HG02678 (cell line): ENCODE data around the gene ENGASE.
"Not testable (repeated sequence)": the region's sequence is repeated elsewhere in the genome, so short reads cannot be mapped to it uniquely, and the experiment has no call there.

Source experiments
- ATAC-seq: cut with Tn5 transposase; IDR thresholded peaks from one replicate; pipeline ENCODE4 v1.9.1; 2021; ENCODE audit warnings: mild to moderate bottlenecking, moderate library complexity; ENCODE audit not compliant: unreplicated experiment

The ENGASE gene

DNA sequence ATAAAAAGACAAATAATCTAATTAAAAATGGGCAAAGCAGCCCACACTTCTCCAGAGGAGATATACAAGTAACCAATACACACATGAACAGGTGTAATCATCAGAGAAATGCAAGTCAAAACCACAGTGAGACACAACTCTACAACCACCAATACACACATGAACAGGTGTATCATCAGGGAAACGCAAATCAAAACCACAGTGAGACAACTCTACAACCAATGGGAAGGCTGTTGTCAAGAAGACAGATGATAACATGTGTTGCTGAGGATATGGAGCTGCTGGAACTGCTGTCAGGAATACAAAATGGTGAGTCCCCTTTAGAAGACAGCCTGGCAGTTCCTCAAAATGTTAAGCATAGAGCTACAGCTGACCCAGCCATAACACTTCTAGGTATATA is 22.5 kb upstream of the ENGASE start:
- ATAC-seq = no peak

DNA sequence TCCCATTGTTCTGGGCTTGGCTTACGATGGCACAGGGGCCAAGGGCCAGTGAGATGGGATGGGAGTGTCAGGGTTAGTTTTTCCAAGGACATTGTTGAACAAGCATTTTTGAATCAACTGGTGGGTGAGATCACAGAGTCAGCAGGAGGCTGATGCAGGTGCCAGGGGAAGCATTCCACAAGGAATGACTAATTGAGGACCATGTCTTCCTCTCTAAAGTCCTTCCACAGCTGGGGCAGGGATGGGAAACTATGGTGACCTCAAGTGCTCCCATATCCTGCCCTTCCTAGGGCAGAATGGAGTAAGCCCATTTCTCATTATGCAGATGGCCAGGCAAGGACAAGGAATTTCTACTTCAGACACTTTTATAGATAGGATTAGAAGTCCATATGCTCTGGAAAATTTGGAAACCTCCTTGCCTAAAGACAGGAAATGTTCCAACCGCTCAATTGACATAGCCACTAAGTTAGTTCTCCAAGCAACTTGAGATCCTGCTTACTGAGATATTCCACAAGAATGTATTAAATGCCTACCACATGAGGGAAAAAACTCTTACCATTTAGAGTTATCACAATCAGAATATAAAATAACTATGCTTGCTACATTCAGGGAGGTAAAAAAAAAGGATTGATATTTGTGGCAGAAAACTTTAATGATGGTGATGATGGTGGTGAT is 21.2 kb upstream of the ENGASE start:
- ATAC-seq = no peak

DNA sequence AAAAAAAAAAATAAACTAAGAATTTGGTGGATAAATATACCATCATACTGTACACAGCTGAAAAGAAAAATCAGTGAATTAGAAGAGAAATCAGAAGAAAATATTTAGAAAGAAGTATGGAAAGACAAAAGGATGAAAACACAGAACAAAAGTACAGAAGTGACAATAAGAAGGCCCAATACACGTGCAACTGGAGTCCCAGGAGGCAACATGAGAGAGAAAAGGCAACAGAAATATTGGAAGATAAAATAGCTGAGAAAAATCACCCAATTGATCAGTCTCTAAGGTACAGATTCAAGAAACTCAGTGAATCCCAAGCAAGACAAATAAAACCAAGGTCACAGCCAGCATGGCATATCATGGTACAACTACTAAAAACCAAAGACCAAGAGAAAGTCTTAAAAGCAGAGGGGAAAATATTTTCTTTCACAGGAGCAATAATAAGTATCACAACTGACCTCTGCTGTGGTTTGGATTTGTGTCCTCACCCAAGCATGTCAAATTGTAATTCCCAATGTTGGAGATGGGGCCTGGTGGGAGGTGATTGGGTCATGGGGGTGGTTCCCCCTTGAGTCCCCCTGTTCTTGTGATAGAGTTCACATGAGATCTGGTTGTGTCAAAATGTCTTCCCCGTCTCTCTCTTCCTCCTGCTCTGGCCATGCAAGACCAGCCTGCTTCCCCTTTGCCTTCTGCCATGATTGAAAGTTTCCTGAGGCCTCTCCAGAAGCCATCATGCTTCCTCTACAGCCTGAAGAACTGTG is 20.2 kb upstream of the ENGASE start:
- no peak for ATAC-seq

DNA sequence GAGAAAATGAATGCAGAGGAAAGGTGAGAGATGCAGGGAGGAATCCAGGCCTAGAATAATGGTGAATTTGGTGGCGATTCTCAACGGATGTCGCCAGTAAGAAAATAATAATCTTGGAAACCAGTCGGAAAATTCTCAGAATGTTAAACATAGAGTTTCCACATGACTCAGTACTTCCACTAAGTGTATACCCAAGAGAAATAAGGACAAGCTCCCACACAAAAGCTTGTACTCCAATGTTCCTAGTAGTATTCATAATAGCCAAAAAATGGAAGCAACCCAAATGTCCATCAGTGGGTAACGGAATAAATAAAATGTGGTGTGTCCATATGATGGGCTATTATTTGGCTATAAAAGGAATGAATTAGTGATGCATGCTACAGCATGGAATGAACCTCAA is 19.4 kb upstream of the ENGASE start:
- no peak for ATAC-seq

DNA sequence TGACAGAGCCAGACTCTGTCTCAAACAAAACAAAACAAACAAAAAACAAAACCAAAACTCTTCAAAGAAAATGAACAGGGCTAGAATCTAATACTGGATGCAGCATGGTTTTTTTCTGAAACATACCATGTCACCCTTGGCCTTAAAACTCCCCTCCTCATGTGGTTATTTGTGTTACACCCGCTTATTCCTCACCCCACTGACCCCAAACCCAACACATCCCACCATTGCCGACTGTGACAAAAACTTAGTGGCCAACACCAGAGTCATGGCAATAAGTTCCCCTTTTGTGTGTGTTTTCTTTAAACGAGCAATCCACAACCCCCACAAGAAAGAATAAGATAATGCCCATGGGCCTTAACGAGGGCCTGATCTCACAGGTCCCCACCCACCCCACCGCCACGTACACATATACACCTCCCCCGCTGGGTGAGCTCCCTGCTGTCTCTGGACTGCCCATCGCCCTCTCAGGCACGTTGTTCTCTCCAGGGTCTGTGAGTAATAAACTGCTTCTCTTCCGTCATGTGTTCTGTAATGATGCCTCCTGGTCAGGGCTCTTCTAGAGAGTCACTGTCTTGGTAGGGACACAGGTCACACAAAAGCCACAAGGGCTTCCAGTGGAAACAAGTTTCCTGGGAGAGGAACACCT is 16.8 kb upstream of the ENGASE start:
- ATAC-seq = no peak

DNA sequence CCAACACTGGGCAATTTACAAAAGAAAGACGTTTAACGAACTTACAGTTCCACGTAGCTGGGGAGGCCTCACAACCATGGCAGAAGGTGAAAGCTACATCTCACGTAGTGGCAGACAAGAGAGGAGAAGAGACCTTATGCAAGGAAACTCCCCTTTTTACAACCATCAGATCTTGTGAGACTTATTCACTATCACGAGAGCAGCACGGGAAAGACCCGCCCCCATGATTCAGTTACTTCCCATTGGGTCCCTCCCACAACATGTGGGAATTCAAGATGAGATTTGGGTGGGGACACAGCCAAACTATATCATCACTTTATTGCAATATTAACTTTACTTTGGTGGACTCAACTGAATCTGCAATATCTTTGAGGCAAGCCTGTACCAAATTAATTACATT is 11.9 kb upstream of the ENGASE start:
- no peak for ATAC-seq

DNA sequence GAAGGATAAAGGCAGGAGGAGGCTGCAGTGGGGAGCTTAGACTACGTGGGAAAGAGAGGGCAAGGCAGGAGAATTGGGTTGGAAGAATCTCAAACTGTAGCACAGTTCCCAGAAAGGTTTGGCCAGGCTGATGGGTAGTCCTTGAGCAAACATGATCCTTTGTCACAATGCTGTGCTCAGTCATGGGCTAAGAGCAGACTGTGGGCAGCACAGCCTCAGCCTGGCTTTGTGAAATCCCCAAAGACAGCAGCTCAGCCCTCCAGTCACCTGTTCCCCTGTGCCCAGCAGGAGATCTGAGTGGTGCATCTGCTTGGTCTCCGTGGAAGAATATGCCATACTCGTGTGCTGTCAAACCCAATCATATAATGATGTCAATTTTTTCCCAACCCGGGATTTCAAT is 10.6 kb upstream of the ENGASE start:
- ATAC-seq = no peak

DNA sequence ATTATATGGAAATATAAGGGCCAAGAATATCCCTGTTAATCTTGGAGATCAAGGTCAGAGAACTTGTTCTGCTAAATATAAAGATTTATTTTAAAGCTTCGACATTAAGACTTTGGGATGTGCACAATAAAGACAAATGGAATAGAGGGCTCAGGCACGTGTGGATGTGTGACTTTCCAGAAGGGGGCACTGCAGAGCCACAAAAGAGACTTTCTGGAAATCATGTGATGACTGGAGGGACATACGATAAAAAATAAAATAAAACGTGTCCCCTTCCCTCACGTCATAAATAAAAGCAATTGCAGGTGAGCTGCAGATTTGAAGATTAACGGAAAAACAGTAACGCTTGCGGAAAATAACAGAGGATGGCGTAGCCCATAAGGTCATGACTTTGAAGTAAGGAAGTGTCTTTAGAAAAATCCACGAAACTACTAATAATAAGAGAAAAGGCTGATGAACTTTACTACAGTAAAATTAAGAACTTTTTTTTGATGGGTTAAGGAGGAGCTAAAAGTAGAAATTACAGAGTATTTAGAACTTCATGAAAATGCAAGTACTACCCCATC is 9.4 kb upstream of the ENGASE start:
- ATAC-seq = no peak

DNA sequence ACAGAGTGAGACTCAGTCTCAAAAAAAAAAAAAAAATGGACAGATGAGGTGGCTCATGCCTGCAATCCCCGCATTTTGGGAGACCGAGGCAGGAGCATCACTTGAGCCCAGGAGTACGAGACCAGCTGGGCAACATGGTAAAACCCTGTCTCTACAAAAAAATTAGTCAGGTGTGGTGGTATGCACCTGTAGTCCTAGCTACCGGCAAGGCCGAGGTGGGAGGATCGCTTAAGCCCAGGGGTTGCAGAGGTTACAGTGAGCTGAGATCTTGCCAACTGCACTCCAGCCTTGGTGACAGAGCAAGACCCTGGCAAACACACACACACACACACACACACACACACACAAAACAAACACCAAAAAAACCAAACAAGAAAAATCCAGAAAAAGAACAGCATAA is 7.7 kb upstream of the ENGASE start:
- no peak for ATAC-seq

DNA sequence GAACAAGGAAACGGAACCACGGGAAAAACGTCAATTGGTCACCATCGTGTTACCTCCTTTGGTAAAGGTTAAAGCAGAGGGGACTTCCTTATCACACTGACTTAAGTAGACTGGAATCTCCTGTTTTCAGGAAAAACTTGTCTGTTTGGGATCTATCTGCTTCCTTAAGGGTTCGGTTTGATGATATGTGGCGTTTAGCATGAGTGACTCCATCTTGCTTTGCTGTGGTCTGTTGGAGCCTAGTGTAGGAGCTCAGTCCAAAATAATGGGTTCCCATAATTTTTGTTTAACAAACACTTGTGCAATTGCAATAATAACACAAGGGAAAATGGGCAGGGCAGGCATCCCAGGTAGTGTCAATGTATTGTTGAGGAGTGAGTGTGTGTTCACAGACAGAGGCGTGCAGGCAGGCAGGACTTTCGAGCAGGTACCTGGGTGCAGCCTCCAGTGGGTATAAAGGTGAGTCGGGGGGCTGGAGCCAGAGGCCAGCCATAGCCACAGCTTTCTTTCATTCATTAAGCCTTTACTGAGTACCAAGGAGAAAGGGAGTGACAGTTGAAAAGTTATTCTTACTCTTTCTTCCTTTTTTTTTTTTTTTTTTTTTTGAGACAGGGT is 4.3 kb upstream of the ENGASE start:
- no peak for ATAC-seq

DNA sequence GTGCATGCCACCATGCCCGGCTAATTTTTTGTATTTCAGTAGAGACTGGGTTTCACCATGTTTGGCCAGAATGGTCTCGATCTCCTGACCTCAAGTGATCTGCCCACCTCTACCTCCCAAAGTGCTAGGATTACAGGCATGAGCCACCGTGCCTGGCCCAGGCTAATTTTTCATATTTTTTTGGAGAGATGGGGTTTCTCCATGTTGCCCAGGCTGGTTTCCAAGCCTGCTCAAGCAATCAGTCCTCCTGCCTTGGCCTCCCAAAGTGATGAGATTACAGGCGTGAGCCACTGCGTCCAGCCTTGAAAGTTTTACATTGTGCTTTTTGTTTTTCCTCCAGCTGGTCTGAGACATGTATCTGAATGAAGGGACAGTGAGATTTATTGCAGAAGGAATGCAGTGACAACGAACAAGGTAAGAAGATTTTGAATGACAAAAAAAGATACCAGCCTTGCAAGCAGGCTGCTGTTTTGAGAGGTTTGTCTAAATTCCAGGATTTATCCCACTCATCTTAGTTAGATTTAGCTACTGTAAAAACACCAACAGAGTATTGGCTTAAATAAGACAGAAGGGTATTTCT is 3.4 kb upstream of the ENGASE start:
- no peak for ATAC-seq

DNA sequence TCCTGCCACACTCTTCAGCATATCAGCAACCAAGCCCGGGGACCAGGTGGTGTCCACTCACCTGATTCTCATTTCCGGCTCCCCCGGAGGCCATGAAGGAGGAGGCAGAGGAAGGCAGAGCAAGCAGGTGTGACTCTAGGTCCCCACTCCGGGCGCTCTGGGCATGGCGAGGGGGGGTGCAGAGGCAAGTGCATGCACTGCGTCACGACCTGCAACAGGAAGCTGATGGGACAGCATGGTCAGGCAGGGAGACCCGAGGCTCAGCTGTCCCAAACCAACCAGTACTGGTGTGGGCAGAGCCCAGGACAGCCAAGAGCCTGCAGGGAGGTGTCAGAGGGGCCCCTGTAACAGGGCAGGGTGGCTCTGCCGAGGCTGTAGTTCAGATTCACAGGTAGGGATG is 2.1 kb upstream of the ENGASE start:
- no peak for ATAC-seq

DNA sequence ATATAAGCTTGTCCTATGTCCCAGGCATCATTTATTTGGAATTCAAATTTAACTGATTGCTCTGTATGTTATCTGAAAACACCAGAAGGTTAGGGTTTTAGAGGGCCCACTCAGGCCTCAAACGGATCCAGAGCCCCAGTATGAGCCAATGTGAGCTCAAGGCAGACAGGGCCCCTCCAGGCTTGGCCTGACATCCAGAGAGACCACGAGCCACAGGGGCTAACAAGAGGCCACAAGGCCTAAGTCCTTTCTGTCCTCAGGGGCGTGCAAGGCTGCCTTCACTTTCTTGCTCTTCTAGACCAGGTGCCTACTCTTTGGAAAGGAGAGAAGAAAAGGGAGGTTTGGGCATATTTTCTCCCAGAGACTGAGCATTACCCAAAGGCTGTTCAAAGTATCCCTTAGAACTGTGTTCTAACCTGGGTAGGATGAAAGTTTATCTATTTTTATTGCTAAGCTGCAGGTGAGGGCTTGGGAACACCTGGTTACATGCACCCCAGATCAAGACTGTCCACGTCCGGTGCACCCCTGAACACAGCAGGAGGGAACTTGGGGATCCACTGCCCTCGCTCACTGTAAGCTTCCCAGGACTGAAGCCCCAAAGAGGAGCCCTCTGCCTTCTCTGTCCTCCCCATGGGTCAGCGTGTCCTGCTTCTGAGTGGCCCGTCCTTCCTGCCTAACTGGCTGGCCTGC is 1.5 kb upstream of the ENGASE start:
- no peak for ATAC-seq

DNA sequence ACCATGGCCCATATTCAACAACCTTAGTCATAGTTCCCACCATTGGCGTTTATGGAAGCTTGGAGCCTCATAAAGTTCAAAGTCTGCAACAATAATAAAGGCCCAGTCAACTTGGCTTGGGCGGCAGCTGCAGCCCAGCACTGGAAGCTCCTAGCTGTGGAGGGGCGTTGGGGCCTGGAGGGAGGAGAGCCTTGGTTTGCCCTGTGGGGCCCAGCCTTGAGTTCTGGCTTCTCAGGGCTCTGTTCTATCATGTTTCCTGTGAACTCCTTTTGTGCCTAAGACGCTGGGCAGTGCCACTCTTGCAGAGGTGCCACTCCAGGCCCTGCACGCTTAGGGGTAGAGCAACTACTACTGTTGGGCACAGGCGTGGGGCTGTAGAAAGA is 927 bp upstream of the ENGASE start:
- ATAC-seq = no peak

DNA sequence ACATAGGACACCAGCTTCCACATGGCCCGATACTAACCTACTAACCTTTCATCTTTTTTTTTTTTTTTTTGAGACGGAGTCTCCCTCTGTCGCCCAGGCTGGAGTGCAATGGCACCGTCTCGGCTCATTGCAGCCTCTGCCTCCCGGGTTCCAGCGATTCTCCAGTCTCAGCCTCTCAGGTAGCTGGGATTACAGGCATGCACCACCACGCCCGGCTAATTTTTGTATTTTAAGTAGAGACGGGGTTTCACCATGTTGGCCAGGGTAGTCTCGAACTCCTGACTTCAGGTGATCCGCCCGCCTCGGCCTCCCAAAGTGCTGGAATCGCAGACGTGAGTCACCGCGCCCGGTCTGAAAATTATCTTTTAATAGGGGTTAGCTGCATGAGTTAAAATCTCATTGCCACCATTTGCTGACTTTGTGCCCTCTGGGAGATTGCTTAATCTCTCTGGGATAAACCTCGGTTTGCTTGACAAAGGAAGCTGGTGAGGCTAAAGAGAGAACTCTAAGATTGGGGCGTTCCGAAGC is 439 bp upstream of the ENGASE start:
- not testable (repeated sequence) for ATAC-seq

DNA sequence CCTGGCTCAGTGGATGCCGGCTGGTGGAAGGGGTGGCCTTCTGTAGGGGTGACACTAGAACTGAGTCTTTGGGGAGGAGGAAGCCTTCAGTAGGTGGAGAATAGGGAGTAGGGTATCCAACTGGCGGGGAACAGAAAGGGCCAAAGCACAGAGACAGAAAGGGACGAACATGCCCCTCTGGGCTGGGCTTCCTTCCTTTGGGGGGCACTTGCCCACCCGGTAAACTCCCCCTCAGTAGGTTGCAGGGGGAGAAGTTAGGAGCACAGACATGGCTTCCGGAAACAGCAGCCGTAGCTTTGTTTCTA is 774 bp downstream of the ENGASE start:
- peak; percentile 18 for ATAC-seq

DNA sequence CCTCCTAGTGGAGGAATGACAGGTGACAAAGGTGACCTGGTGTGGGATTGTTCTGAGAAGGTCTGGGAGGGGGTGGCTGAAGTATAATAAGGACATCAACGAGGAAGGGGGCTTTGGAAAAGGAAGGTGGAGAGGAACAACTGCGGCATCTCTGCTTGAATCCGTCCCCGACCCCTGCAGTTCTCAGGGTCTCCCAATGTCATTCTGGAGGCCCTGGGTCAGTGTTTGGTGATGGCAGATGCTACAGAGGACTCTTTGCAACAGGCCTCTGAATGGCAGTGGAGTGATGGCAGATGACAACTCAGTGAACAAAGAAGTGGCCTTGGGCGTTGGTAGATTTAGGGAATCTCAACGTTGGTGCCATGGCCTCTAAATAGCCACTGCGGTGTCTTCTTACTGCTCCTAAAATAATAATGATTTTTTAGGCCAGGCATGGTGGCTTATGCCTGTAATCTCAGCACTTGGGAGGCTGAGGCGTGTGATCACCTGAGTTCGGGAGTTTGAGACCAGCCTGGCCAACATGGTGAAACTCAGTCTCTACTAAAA is 1.3 kb downstream of the ENGASE start:
- no peak for ATAC-seq

DNA sequence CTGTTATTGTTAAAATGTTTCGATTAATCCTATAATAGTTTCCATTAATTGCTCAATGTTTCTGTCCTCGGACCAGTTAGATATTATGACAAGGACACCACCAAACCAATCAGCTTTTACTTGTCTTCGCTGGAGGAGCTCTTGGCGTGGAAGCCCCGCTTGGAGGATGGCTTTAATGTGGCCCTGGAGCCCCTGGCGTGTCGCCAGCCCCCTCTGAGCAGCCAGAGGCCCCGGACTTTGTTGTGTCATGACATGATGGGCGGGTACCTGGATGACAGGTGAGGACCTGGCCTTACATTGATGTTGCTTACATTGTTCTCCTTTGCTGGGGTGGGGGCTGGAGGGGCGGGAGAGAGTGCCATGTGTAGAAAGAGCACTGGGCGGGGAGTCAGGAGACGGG is 3.0 kb downstream of the ENGASE start:
- no peak for ATAC-seq

DNA sequence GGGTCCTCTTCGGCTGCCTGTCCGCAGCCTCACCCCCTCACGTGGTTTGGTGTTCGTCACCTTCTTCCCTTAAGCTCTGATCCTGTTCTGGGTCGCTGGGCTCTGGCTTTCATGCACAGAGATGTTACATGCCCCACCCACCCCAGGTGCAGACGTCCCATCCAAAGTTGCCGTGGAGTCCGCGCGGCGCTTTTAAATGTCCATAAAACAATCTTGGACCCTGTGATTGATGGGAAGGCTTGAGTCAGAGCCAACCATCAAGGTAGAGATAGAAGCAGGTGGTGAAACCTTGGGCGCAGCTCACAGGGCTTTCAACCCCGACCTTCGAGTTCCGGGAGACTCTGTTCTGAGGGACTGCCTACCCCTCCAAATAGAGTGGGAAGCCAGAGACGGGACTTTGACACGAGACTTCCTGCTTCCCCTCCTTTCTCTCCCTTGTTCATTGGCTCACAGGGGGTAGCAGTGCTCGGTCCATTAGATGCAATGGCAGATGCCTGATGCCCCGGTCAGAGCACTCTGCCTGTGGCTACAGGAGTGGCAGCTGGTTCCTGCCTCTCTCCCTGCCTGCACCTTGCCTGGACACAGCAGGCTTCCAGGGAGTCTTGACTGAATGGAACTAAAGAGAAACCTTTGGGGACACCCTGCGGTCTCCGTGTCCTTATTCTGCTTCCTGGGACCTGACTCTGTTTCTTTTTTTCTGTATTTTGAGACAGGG is 4.0 kb downstream of the ENGASE start:
- no peak for ATAC-seq
